ENCODE data around the gene UGT2B15. TPM values are rescaled to one million over a fixed set of nuclear protein-coding genes. Genes with fewer than 3 reads are reported as not detected.

Gene UGT2B15
- total RNA-seq, 1 experiment from 2014 or later = 0.13 TPM

DNA sequence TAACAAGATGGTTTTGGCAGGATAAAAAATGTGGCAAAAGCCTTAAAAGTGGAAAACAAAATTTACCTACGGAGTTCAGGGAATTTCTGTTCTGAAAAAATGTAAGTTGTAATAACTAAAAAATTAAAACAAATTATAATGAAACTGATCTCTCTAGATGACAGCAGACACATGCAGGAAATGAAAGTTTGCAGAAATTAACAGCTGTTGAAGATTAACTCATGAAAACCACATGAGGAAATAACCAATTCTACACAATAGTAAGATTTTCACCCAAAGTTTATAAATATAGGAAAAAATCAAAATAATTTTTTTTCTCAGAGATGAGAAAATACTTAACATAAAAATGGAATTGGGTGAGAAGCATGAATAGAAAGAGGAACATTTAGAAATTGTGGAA lies 47.5 kb upstream of the UGT2B15 start:
- Histone ChIP-seq H3K36me3 (ENCODE audit: control insufficient read depth, insufficient read depth, low read length) (no peaks in the 10 kb centered on the region; the same call in 1 of the 2 replicates), H3K4me3 (ENCODE audit: low read depth in 2 of 2, low read length in 2 of 2) (no peak overlapping the region), H3K27me3 (ENCODE audit: control insufficient read depth, insufficient read depth, low read length) (no peaks in the 10 kb centered on the region), H3K27ac (ENCODE audit: low read length) (no peak overlapping the region), H3K9me3 (ENCODE audit: control insufficient read depth, insufficient read depth, low read depth, low read length) (no peaks in the 10 kb centered on the region), H3K4me1 (ENCODE audit: control insufficient read depth, insufficient read depth, low read length) (no peaks in the 10 kb centered on the region)
- BruUV-seq (replicated peaks) = no TSS peak
- in situ Hi-C loops (cut with HindIII; ENCODE audit: low pct_unique_long_range_greater_than_20kb, low sequenced_read_pairs) (no loop called here), intact Hi-C loops (cut with micrococcal nuclease; ENCODE audit: unreplicated experiment) (no loop called here)
- DNase-seq (ENCODE audit: low read depth, low spot score) = no peak
- ChIA-PET CTCF (no interaction called here), POLR2A (no interaction called here)
- ATAC-seq = no peak
- no peak for TF ChIP-seq SIN3A (IDR thresholded peaks at IDR 0.05; ENCODE audit: borderline replicate concordance, insufficient read depth, low read depth, low read length)
- TF ChIP-seq POLR2AphosphoS5 (IDR thresholded peaks at IDR 0.05; ENCODE audit: low read depth, low read length) = no peak
- TF ChIP-seq TCF7L2 (IDR thresholded peaks at IDR 0.05; ENCODE audit: low read depth, low read length) = no peak
- TF ChIP-seq, protein P1, sequence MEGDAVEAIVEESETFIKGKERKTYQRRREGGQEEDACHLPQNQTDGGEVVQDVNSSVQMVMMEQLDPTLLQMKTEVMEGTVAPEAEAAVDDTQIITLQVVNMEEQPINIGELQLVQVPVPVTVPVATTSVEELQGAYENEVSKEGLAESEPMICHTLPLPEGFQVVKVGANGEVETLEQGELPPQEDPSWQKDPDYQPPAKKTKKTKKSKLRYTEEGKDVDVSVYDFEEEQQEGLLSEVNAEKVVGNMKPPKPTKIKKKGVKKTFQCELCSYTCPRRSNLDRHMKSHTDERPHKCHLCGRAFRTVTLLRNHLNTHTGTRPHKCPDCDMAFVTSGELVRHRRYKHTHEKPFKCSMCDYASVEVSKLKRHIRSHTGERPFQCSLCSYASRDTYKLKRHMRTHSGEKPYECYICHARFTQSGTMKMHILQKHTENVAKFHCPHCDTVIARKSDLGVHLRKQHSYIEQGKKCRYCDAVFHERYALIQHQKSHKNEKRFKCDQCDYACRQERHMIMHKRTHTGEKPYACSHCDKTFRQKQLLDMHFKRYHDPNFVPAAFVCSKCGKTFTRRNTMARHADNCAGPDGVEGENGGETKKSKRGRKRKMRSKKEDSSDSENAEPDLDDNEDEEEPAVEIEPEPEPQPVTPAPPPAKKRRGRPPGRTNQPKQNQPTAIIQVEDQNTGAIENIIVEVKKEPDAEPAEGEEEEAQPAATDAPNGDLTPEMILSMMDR (IDR thresholded peaks at IDR 0.05) = no peak
- TF ChIP-seq, protein P2, sequence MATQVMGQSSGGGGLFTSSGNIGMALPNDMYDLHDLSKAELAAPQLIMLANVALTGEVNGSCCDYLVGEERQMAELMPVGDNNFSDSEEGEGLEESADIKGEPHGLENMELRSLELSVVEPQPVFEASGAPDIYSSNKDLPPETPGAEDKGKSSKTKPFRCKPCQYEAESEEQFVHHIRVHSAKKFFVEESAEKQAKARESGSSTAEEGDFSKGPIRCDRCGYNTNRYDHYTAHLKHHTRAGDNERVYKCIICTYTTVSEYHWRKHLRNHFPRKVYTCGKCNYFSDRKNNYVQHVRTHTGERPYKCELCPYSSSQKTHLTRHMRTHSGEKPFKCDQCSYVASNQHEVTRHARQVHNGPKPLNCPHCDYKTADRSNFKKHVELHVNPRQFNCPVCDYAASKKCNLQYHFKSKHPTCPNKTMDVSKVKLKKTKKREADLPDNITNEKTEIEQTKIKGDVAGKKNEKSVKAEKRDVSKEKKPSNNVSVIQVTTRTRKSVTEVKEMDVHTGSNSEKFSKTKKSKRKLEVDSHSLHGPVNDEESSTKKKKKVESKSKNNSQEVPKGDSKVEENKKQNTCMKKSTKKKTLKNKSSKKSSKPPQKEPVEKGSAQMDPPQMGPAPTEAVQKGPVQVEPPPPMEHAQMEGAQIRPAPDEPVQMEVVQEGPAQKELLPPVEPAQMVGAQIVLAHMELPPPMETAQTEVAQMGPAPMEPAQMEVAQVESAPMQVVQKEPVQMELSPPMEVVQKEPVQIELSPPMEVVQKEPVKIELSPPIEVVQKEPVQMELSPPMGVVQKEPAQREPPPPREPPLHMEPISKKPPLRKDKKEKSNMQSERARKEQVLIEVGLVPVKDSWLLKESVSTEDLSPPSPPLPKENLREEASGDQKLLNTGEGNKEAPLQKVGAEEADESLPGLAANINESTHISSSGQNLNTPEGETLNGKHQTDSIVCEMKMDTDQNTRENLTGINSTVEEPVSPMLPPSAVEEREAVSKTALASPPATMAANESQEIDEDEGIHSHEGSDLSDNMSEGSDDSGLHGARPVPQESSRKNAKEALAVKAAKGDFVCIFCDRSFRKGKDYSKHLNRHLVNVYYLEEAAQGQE (IDR thresholded peaks at IDR 0.05; ENCODE audit: insufficient read depth in 1 of 2, low read depth in 2 of 2, low read length in 1 of 2) = no peak

DNA sequence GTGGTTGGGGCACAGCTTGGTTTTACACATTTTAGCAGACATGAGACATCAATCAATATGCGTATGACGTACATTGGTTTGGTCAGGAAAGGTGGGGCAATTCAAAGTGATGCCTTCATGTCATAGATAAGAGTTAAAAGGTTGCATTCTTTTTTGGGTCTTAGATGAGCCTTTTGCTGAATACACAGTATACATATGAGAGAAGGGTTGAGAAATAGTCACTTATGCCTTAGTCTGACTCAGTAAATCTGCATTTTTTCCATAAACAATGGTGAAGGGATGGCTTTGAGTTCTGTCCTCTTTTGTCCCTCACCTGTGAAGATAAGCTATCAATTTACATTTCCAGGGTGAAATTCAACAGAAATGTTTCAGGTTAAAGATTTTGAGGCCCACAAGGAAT lies 43.9 kb upstream of the UGT2B15 start:
- DNase-seq (ENCODE audit: low read depth, low spot score) = no peak
- Histone ChIP-seq H3K4me1 (ENCODE audit: control insufficient read depth, insufficient read depth, low read length) (no peaks in the 10 kb centered on the region), H3K36me3 (ENCODE audit: control insufficient read depth, insufficient read depth, low read length) (no peaks in the 10 kb centered on the region), H3K27me3 (ENCODE audit: control insufficient read depth, insufficient read depth, low read length) (no peaks in the 10 kb centered on the region), H3K27ac (ENCODE audit: low read length) (no peak overlapping the region), H3K9me3 (ENCODE audit: control insufficient read depth, insufficient read depth, low read depth, low read length) (no peaks in the 10 kb centered on the region), H3K4me3 (ENCODE audit: low read depth in 2 of 2, low read length in 2 of 2) (no peak overlapping the region)
- no TSS peak for BruUV-seq (replicated peaks)
- no peak for ATAC-seq
- intact Hi-C loops (cut with micrococcal nuclease; ENCODE audit: unreplicated experiment) (no loop called here), in situ Hi-C loops (cut with HindIII; ENCODE audit: low pct_unique_long_range_greater_than_20kb, low sequenced_read_pairs) (no loop called here)
- ChIA-PET POLR2A (no interaction called here), CTCF (no interaction called here)
- TF ChIP-seq TCF7L2 (IDR thresholded peaks at IDR 0.05; ENCODE audit: low read depth, low read length) (no peak), POLR2AphosphoS5 (IDR thresholded peaks at IDR 0.05; ENCODE audit: low read depth, low read length) (no peak), SIN3A (IDR thresholded peaks at IDR 0.05; ENCODE audit: borderline replicate concordance, insufficient read depth, low read depth, low read length) (no peak)
- TF ChIP-seq, protein P1 (IDR thresholded peaks at IDR 0.05) = no peak
- TF ChIP-seq, protein P2 (IDR thresholded peaks at IDR 0.05; ENCODE audit: insufficient read depth in 1 of 2, low read depth in 2 of 2, low read length in 1 of 2) = no peak
